ENCODE data around the gene EYA4.
"Not testable (repeated sequence)": the region's sequence is repeated elsewhere in the genome, so short reads cannot be mapped to it uniquely, and the experiment has no call there.

EYA4 gene

DNA sequence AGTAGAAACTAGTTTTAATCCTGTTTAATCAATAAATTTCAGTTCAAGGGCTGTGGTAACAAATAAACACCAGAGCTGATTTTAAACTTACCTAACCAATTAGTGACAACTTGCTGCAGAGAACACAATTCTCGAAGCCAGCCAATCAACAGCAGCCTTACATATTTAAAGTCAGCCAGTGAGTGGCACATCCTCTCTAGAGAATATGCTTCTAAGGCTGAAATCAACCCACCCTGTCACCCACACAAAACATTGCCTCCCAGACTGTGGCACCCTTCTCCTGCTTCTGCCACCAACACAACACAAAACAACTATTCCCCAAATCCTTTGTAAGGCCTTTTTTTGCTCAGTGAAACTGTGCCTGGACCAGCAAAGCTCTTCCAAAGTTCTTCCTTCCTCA, 306.0 kb downstream of the EYA4 start:
- no peak for DNase-seq (ENCODE audit: low read depth)
- H3K4me3 ChIP-seq (replicated peaks; ENCODE audit: low read depth, low read length), result no peak overlapping the region
- TF ChIP-seq, protein P1, sequence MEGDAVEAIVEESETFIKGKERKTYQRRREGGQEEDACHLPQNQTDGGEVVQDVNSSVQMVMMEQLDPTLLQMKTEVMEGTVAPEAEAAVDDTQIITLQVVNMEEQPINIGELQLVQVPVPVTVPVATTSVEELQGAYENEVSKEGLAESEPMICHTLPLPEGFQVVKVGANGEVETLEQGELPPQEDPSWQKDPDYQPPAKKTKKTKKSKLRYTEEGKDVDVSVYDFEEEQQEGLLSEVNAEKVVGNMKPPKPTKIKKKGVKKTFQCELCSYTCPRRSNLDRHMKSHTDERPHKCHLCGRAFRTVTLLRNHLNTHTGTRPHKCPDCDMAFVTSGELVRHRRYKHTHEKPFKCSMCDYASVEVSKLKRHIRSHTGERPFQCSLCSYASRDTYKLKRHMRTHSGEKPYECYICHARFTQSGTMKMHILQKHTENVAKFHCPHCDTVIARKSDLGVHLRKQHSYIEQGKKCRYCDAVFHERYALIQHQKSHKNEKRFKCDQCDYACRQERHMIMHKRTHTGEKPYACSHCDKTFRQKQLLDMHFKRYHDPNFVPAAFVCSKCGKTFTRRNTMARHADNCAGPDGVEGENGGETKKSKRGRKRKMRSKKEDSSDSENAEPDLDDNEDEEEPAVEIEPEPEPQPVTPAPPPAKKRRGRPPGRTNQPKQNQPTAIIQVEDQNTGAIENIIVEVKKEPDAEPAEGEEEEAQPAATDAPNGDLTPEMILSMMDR (IDR thresholded peaks at IDR 0.05; ENCODE audit: low read length, missing control alignments), result no peak

- peak; percentile 78 for DNase-seq (ENCODE audit: low read depth)
- H3K4me3 ChIP-seq (replicated peaks; ENCODE audit: low read depth, low read length), result no peak overlapping the region
- TF ChIP-seq, protein P1 (IDR thresholded peaks at IDR 0.05; ENCODE audit: low read length, missing control alignments), result no peak
These were observed 307.4 kb downstream of the EYA4 start for GRCh38 chr6:133548423-133549159.

- TF ChIP-seq, protein P1 (IDR thresholded peaks at IDR 0.05; ENCODE audit: low read length, missing control alignments), result no peak
- no peak for DNase-seq (ENCODE audit: low read depth)
- H3K4me3 ChIP-seq (replicated peaks; ENCODE audit: low read depth, low read length), result no peak overlapping the region
These were observed 308.2 kb downstream of the EYA4 start for GRCh38 chr6:133549371-133549801.

DNA sequence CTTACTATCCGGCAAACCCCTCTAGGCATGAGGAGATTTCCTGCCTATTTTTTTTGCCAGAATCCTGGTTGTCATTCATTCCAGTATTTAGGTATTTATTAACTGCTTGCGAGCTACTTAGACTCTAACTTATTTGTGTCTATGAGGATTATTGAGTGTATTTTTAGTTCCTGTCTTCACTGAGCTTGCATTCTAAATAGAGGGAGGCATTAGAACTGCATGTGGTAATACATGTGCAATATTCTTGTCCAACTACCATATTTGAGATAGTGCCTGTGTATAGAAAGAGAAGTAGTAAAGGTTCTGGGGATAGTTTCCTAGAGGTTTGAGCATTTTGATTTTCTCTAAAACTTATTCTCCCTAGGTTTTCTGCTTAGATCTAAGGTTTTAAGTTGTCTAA, 308.9 kb downstream of the EYA4 start:
- DNase-seq (ENCODE audit: low read depth), result no peak
- H3K4me3 ChIP-seq (replicated peaks; ENCODE audit: low read depth, low read length), result no peak overlapping the region
- TF ChIP-seq, protein P1 (IDR thresholded peaks at IDR 0.05; ENCODE audit: low read length, missing control alignments), result no peak

- TF ChIP-seq, protein P1 (IDR thresholded peaks at IDR 0.05; ENCODE audit: low read length, missing control alignments), result no peak
- DNase-seq (ENCODE audit: low read depth), result no peak
- H3K4me3 ChIP-seq (replicated peaks; ENCODE audit: low read depth, low read length), result no peak overlapping the region
These were observed 310.3 kb downstream of the EYA4 start for GRCh38 chr6:133551436-133551835.

GRCh38 chr6:133551847-133552341, 310.7 kb downstream of the EYA4 start:
- TF ChIP-seq, protein P1 (IDR thresholded peaks at IDR 0.05; ENCODE audit: low read length, missing control alignments), result no peak
- peak; percentile 95 for DNase-seq (ENCODE audit: low read depth)
- H3K4me3 ChIP-seq (replicated peaks; ENCODE audit: low read depth, low read length), result no peak overlapping the region

DNA sequence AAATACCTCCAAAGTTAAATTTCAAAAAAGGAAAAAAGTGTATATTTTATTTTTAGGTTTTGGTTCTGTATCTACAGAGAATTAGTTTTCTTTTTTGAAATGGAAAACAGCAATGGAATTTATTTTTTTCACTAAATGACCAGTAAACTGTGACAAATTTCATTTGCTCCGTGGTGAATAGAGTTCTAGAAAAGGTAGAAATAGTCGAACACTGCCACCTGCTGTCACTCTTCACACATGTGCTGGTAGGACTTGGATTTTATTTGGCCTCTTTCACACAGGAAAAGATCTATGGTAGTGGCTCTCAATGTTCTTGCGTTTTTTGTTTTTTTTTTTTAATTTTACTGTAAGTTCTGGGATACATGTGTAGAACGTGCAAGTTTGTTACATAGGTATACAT, 312.5 kb downstream of the EYA4 start:
- H3K4me3 ChIP-seq (replicated peaks; ENCODE audit: low read depth, low read length), result no peak overlapping the region
- TF ChIP-seq, protein P1 (IDR thresholded peaks at IDR 0.05; ENCODE audit: low read length, missing control alignments), result peak; percentile 67
- peak; percentile 84 for DNase-seq (ENCODE audit: low read depth)

DNA sequence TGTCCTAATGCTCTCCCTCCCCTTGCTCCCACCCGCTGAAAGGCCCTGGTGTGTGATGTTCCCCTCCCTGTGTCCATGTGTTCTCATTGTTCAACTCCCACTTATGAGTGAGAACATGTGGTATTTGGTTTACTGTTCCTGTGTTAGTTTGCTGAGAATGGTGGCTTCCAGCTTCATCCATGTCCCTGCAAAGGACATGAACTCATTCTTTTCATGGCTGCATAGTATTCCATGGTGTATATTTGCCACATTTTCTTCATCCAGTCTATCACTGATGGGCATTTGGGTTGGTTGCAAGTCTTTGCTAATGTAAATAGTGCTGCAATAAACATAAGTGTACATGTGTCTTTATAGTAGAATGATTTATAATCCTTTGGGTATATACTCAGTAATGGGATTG, 313.0 kb downstream of the EYA4 start:
- H3K4me3 ChIP-seq (replicated peaks; ENCODE audit: low read depth, low read length), result not testable (repeated sequence)

More for the DNA sequence above, 313.0 kb downstream of the EYA4 start:
- not testable (repeated sequence) for DNase-seq (ENCODE audit: low read depth)

Measured in fibroblast of pulmonary artery (primary cell).